SK-N-SH (cell line): ENCODE measurements around the gene ISOC1. TPM values are rescaled to one million over a fixed set of nuclear protein-coding genes. Genes with fewer than 3 reads are reported as not detected.

Experiments used
- CTCF ChIA-PET: fragments of 300-600, 350-600 bp; formaldehyde crosslinking; extraction: SDS; loops from one replicate; lab custom pipeline; 2021; lab: Yijun Ruan, JAX
- POLR2A ChIA-PET: fragments of 350-600 bp; sonication (Branson Sonifier 250); formaldehyde crosslinking; extraction: SDS; loops from one replicate; lab custom pipeline; 2020; ENCODE audit warnings: antibody characterized with exemption, inconsistent platforms; lab: Yijun Ruan, JAX
- DNase-seq: peaks from one replicate; pipeline ENCODE4 v3.0.0; 2012
- H2AFZ ChIP-seq: fragments of 200-600 bp; sonication (generic); 2 replicates; pipeline ENCODE4 v1.8.1; 2016; ENCODE audit warnings: antibody characterized with exemption, mild to moderate bottlenecking, low read depth
- H3F3A ChIP-seq: fragments of 200-600 bp; sonication (generic); replicated peaks from 2 replicates; pipeline ENCODE3; 2016; ENCODE audit warnings: antibody characterized with exemption, mild to moderate bottlenecking; ENCODE audit not compliant: insufficient read depth
- H3K27ac ChIP-seq, 2 experiments: fragments of 200-500 bp in 1 of 2; fragments of 200-600 bp in 1 of 2; sonication (Bioruptor generic) in 1 of 2; sonication (generic), shearing (Covaris generic) in 1 of 2; 2 replicates each; pipeline versions ENCODE4 v1.5.1 to v1.6.1; 2014 to 2016; ENCODE audit warnings: low read depth in 2 of 2, inconsistent platforms in 1 of 2, low read length in 1 of 2, mild to moderate bottlenecking in 1 of 2, mixed read lengths in 1 of 2
- H3K27me3 ChIP-seq: fragments of 200-600 bp; sonication (generic), shearing (Covaris generic); 2 replicates; pipeline ENCODE4 v1.6.1; 2016; ENCODE audit warnings: mixed run types; ENCODE audit not compliant: insufficient read depth
- H3K36me3 ChIP-seq, 2 experiments: fragments of 200-500 bp in 1 of 2; fragments of 200-600 bp in 1 of 2; sonication (Bioruptor generic) in 1 of 2; sonication (generic) in 1 of 2; replicated peaks in 1 of 2; 2 replicates each; pipeline versions ENCODE3 to v1.5.1; 2014 to 2016; ENCODE audit warnings: low read length in 1 of 2, mild to moderate bottlenecking in 1 of 2; ENCODE audit not compliant: insufficient read depth in 2 of 2, control insufficient read depth in 1 of 2
- H3K4me1 ChIP-seq, 2 experiments: fragments of 200-500 bp in 1 of 2; fragments of 200-600 bp in 1 of 2; sonication (Bioruptor generic) in 1 of 2; sonication (generic), shearing (Covaris generic) in 1 of 2; 2 replicates each; pipeline versions ENCODE4 v1.5.1 to v1.6.1; 2014 to 2016; ENCODE audit warnings: low read depth in 1 of 2, low read length in 1 of 2, mixed run types in 1 of 2; ENCODE audit not compliant: insufficient read depth in 2 of 2, control insufficient read depth in 1 of 2
- H3K4me2 ChIP-seq: fragments of 200-600 bp; sonication (generic), shearing (Covaris generic); 2 replicates; pipeline ENCODE4 v1.6.1; 2017; ENCODE audit warnings: mixed run types
- H3K4me3 ChIP-seq, 2 experiments: fragments of 200-500 bp in 1 of 2; fragments of 200-600 bp in 1 of 2; sonication (Bioruptor generic) in 1 of 2; sonication (generic), shearing (Covaris generic) in 1 of 2; 2 replicates each; pipeline versions ENCODE4 v1.5.1 to v1.8.1; 2014 to 2016; ENCODE audit warnings: low read depth in 2 of 2, inconsistent platforms in 1 of 2, low read length in 1 of 2, mild to moderate bottlenecking in 1 of 2, mixed read lengths in 1 of 2, moderate library complexity in 1 of 2
- H3K79me2 ChIP-seq: fragments of 200-600 bp; sonication (generic); 2 replicates; pipeline ENCODE4 v1.8.1; 2017; ENCODE audit warnings: mild to moderate bottlenecking; ENCODE audit not compliant: insufficient read depth
- H3K9ac ChIP-seq: fragments of 200-600 bp; sonication (generic); 2 replicates; pipeline ENCODE4 v1.6.1; 2017; ENCODE audit warnings: mixed run types
- H3K9me2 ChIP-seq: fragments of 200-600 bp; sonication (generic); 2 replicates; pipeline ENCODE4 v1.6.1; 2017; ENCODE audit warnings: mixed run types
- H3K9me3 ChIP-seq: fragments of 200-600 bp; sonication (generic); 2 replicates; pipeline ENCODE4 v1.6.1; 2017; ENCODE audit warnings: mixed run types, mild to moderate bottlenecking, moderate library complexity
- H4K20me1 ChIP-seq: fragments of 200-600 bp; sonication (generic); 2 replicates; pipeline ENCODE4 v1.6.1; 2017; ENCODE audit warnings: mild to moderate bottlenecking, mixed run types; ENCODE audit not compliant: insufficient read depth
- FOXM1 ChIP-seq: IDR thresholded peaks from 2 replicates; pipeline ENCODE4 v1.4.0; 2012; ENCODE audit warnings: low read depth, mild to moderate bottlenecking
- GABPA ChIP-seq: IDR thresholded peaks from 2 replicates; pipeline ENCODE4 v1.4.0; 2012; ENCODE audit warnings: low read depth, mild to moderate bottlenecking
- JUND ChIP-seq: IDR thresholded peaks from 2 replicates; pipeline ENCODE4 v1.4.0; 2012
- MEF2A ChIP-seq: IDR thresholded peaks from 2 replicates; pipeline ENCODE4 v1.4.0; 2012; ENCODE audit warnings: low read depth, borderline replicate concordance
- NFIC ChIP-seq: IDR thresholded peaks from 2 replicates; pipeline ENCODE4 v1.4.0; 2012; ENCODE audit warnings: borderline replicate concordance
- NRF1 ChIP-seq: IDR thresholded peaks from 2 replicates; pipeline ENCODE4 v1.6.1; 2012; ENCODE audit warnings: low read depth, mild to moderate bottlenecking, low read length
- RXRA ChIP-seq: IDR thresholded peaks from 2 replicates; pipeline ENCODE4 v1.4.0; 2012; ENCODE audit warnings: low read depth, mild to moderate bottlenecking, borderline replicate concordance
- TAF1 ChIP-seq: IDR thresholded peaks from 2 replicates; pipeline ENCODE4 v1.6.1; 2012; ENCODE audit warnings: low read depth, mild to moderate bottlenecking, low read length, moderate library complexity, borderline replicate concordance
- YY1 ChIP-seq: IDR thresholded peaks from 2 replicates; pipeline ENCODE4 v1.4.0; 2012; ENCODE audit warnings: low read depth, mild to moderate bottlenecking
- WGBS: methylation state at CpG from one replicate; pipeline ENCODE4 v1.1.6; 2017; ENCODE audit warnings: low lambda C conversion rate; 5-methylcytosine and 5-hydroxymethylcytosine counted together
- polyA plus RNA-seq, 3 experiments: library from polyadenylated mRNA; depleted of rRNA; stranded (reverse); fragments of >200 nt; gene quantifications; 2 replicates each; pipeline ENCODE4 v1.2.3, GENCODE V29; 2012
- TF ChIP-seq, protein P1 (sequence below): IDR thresholded peaks from 2 replicates; pipeline ENCODE4 v1.4.0; 2012; ENCODE audit warnings: low read depth
- TF ChIP-seq, protein P2 (sequence below): IDR thresholded peaks from 2 replicates; pipeline ENCODE4; 2012
- TF ChIP-seq, protein P3 (sequence below): IDR thresholded peaks from 2 replicates; pipeline ENCODE4 v1.6.1; 2012; ENCODE audit warnings: mild to moderate bottlenecking, low read depth, low read length, moderate library complexity
- TF ChIP-seq, protein P4 (sequence below): fragments of 150-350 bp; IDR thresholded peaks from 2 replicates; pipeline ENCODE4 v1.6.1; 2017; ENCODE audit warnings: antibody characterized with exemption, low read length, low read depth, borderline replicate concordance

The ISOC1 gene
- polyA plus RNA-seq, 1 of the 3 experiments (the other 2 are of a cell fraction) = 20.6 TPM

DNA sequence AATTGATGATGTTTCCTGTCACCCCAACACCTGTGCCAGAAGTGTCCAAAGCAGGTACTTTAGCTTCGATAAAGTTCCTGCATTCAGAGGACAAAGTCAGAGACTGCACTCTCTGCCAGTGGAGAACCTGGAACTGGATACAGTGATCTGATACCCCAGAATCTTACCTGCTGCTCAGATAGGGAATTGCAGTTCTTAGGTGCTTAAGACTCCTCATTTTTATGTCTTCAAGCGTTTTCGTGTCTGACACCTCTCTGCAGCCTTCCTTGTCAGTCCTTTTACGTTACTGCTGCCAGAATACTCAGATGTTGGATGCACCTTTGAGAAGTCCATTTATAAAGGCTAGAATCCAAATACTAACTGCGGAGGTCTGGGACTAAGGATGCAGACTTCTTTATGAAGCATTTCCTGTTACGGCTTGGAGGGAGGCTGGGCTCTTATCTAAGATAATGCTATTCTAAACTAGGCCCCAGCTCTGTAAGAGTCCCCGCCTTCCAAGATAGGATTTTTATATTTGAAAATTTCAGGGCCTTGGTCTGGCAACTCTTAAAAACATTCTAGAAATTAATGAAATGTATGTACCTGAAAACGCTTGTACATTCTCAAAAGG lies 1.9 kb downstream of the ISOC1 start:
- Histone ChIP-seq H3K27ac (peak overlapping the region in 1 of 2 experiments; percentile 43; a peak in 1 of 4 replicates), H3K9me2 (no peaks in the 10 kb centered on the region), H3K4me1 (peaks cover 0 to 29% of the 10 kb centered on the region in 2 experiments; a peak in 3 of 4 replicates), H3K4me2 (no peak overlapping the region), H3K4me3 (peak overlapping the region in 1 of 2 experiments; percentile 98; a peak in 3 of 4 replicates), H3K27me3 (no peaks in the 10 kb centered on the region), H4K20me1 (no peaks in the 10 kb centered on the region), H2AFZ (no peak overlapping the region), H3K9me3 (no peaks in the 10 kb centered on the region), H3F3A (peaks cover 5% of the 10 kb centered on the region), H3K79me2 (peaks cover 4% of the 10 kb centered on the region; the same call in 1 of the 2 replicates), H3K36me3 (no peaks in the 10 kb centered on the region), H3K9ac (no peak overlapping the region)
- DNase-seq = no peak
- no peak for TF ChIP-seq JUND
- no peak for TF ChIP-seq MEF2A
- TF ChIP-seq, protein P1, sequence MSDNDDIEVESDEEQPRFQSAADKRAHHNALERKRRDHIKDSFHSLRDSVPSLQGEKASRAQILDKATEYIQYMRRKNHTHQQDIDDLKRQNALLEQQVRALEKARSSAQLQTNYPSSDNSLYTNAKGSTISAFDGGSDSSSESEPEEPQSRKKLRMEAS = no peak
- TF ChIP-seq NFIC = no peak
- no peak for TF ChIP-seq NRF1
- no peak for TF ChIP-seq TAF1
- no peak for TF ChIP-seq RXRA
- TF ChIP-seq GABPA = no peak
- TF ChIP-seq FOXM1 = no peak
- TF ChIP-seq, protein P2, sequence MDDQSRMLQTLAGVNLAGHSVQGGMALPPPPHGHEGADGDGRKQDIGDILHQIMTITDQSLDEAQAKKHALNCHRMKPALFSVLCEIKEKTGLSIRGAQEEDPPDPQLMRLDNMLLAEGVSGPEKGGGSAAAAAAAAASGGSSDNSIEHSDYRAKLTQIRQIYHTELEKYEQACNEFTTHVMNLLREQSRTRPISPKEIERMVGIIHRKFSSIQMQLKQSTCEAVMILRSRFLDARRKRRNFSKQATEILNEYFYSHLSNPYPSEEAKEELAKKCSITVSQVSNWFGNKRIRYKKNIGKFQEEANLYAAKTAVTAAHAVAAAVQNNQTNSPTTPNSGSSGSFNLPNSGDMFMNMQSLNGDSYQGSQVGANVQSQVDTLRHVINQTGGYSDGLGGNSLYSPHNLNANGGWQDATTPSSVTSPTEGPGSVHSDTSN = no peak
- TF ChIP-seq, protein P3, sequence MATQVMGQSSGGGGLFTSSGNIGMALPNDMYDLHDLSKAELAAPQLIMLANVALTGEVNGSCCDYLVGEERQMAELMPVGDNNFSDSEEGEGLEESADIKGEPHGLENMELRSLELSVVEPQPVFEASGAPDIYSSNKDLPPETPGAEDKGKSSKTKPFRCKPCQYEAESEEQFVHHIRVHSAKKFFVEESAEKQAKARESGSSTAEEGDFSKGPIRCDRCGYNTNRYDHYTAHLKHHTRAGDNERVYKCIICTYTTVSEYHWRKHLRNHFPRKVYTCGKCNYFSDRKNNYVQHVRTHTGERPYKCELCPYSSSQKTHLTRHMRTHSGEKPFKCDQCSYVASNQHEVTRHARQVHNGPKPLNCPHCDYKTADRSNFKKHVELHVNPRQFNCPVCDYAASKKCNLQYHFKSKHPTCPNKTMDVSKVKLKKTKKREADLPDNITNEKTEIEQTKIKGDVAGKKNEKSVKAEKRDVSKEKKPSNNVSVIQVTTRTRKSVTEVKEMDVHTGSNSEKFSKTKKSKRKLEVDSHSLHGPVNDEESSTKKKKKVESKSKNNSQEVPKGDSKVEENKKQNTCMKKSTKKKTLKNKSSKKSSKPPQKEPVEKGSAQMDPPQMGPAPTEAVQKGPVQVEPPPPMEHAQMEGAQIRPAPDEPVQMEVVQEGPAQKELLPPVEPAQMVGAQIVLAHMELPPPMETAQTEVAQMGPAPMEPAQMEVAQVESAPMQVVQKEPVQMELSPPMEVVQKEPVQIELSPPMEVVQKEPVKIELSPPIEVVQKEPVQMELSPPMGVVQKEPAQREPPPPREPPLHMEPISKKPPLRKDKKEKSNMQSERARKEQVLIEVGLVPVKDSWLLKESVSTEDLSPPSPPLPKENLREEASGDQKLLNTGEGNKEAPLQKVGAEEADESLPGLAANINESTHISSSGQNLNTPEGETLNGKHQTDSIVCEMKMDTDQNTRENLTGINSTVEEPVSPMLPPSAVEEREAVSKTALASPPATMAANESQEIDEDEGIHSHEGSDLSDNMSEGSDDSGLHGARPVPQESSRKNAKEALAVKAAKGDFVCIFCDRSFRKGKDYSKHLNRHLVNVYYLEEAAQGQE = no peak
- TF ChIP-seq, protein P4, sequence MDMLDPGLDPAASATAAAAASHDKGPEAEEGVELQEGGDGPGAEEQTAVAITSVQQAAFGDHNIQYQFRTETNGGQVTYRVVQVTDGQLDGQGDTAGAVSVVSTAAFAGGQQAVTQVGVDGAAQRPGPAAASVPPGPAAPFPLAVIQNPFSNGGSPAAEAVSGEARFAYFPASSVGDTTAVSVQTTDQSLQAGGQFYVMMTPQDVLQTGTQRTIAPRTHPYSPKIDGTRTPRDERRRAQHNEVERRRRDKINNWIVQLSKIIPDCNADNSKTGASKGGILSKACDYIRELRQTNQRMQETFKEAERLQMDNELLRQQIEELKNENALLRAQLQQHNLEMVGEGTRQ = no peak
- TF ChIP-seq YY1 = no peak
- CTCF ChIA-PET = interaction anchor here (0.8 to 6.7 kb wide), 9 partner anchors 9 to 195 kb away, joined by 3 to 54 read pairs (median 5); no protein-coding TSS in a partner anchor
- POLR2A ChIA-PET = no interaction called here
- WGBS = 65% methylated on average over 8 of the region's 8 CpGs
